ENCODE data around the gene DMD.
A peak's percentile ranks its signal among the peaks of the same experiment; 100 is the strongest.

DMD gene

GRCh38 chrX:31115398-31115797 is 2096.0 kb downstream of the DMD start:
- intact Hi-C loops (cut with DNase I), result no loop called here
- no peak for DNase-seq

GRCh38 chrX:31114858-31115257 is 2096.5 kb downstream of the DMD start:
- no peak for DNase-seq
- intact Hi-C loops (cut with DNase I), result no loop called here

DNA sequence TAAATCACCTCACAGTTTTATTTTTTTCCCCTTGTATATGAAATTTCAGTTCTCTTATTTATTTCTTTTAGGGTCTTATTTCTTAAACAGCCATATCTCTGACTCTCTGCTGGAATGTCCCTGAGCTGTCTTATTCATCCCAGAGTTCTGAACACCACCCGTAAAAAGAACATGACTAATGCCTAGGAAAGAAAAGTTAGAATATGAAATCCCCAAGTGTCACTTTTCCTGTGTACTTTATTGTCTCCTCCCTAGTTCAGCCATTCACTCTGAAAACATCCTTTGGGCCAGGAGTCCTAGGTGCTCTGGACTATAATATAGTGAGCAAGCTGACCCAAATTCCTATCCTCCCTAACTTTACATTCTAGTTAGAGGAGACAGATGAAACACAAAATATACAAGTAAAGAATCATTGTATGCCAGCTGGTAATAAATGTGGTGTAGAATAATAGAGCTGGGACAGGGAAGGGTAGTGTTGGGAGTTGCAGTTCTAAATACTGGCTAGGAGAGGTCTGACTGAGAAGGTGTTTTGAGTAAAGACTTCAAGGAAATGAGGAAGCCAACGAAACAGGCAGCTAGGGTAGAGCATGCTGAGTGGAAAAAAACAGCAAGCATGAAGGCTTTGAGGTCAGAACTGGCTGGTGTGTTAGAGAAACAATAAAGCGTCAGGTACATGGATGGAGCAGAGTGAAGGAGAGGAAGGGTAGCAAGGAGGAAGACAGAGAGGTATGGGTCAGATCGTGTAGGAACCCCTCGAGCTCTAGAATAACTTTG is 2098.9 kb downstream of the DMD start:
- intact Hi-C loops (cut with DNase I), result no loop called here
- DNase-seq, result no peak

DNA sequence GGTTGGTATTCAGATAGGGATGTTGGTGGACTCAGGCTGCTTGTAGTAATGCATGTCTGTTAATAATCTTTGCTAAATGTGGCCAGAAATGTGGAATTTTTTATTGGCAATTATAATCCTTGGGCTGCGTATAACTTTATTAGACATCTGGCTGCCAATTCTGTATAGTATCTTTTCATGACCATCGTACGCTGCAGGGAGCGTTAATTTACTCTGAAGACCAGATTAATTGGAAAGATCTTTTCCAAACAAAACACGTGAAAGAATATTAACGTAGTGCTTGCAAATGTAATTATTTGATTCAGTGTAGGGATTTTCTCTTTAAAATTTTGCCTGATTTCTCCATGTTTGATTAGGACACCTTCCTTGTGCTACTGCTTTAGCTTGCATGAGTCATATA is 2100.7 kb downstream of the DMD start:
- DNase-seq, result no peak
- intact Hi-C loops (cut with DNase I), result no loop called here

DNA sequence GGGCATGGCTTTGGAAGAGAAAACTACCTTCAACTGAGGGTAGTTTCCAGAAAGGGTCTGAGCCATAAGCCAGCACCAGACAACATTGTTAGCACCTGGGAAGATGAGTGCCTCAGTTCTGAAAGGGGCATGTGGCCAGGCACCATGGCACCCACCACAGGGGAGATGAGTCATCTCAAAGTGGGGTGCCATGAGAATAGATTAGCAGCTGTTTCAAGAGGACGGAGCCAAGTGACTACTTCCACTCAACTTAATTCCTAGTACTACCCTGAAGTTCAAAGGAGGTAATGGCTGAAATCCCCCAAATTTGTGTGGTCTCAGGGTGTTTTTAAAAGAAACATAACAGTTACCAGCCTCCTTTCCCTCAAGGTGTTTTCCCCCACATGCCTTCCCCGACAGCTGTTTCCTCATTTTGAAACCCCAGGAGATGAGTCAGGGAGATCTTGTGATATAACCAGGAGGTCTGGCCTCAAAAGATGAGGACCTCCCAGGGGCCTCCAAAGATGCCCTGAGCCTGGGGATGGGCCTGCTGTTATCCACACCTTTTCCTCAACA is 2111.7 kb downstream of the DMD start:
- intact Hi-C loops (cut with DNase I), result no loop called here
- DNase-seq, result no peak

DNA sequence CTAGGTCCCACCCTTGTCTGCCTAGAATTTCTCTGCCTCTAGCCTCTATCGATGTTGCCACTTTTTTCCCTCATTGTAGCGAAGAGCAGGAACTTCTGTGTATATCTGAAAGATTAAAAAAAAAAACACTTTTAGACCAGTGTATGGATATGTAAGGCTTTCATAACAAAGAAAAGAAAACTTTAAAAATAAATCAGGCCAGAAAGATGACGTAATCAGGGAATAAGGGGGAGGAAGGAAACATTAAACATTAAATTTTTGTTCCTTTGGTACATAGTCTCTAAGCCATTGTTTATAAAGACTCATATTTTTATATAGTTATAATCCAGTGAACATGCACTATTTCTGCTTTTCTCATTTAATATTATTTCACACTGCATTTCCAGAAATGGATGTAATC is 2113.3 kb downstream of the DMD start:
- DNase-seq, result no peak
- intact Hi-C loops (cut with DNase I), result no loop called here

GRCh38 chrX:31093639-31093975 is 2117.7 kb downstream of the DMD start:
- no peak for DNase-seq
- intact Hi-C loops (cut with DNase I), result no loop called here

GRCh38 chrX:31092970-31093638 is 2118.2 kb downstream of the DMD start:
- DNase-seq, result no peak
- intact Hi-C loops (cut with DNase I), result no loop called here

GRCh38 chrX:31092476-31092875 is 2118.9 kb downstream of the DMD start:
- DNase-seq, result no peak
- intact Hi-C loops (cut with DNase I), result no loop called here

GRCh38 chrX:31091819-31092218 is 2119.5 kb downstream of the DMD start:
- intact Hi-C loops (cut with DNase I), result no loop called here
- DNase-seq, result no peak

- no peak for DNase-seq
- intact Hi-C loops (cut with DNase I), result no loop called here
These were observed 2136.8 kb downstream of the DMD start for GRCh38 chrX:31074522-31074921.

- intact Hi-C loops (cut with DNase I), result no loop called here
- DNase-seq, result peak in 1 of 10 donors; percentile 54
These were observed 2139.6 kb downstream of the DMD start, which contains the start of gene FTHL17 for GRCh38 chrX:31071725-31072124. Gene FTHL17, minus strand, starts transcription at chrX:31072041. Its CDS starts 88 bp downstream, at chrX:31071953.

DNA sequence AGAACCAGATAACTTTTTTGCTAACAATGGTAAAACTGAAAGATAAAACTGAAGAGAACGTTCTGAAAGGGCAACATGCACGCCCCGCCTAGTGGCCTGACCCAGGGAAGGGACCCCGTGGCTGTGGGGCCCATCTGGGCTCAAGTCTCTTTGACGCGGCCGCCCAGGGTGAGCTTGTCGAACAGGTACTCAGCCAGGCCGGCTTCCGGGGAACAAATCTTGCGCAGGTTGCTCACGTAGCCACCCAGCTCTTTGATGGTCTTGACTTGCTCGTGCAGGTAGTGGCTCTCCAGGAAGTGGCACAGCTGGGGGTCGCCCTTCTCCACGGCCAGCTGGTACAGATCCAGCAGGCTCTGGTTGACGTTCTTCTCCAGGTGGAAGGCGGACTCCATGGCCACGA is 2140.1 kb downstream of the DMD start:
- intact Hi-C loops (cut with DNase I), result no loop called here
- DNase-seq, result peak in 2 of 10 donors; percentile 64 to 81

DNA sequence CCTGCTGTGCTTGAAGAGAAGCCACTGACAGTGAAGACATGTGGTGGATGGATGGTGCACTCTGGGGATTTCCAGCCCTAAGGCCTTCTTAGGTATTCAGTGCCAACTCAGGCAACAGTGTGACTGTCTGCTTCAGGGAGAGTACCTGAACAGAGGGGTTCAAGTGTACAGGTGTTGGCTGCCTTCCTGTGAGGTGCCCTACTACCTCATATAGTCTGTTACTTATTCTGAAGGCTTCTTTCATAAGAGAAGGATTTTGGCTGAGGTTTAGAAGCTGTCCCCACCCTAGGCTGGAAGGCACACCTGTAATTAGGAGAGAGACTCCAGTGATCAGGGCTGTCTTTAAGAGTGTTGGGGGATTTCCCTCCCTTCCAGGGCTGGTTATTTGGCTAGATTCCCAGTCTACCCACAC is 2141.3 kb downstream of the DMD start:
- intact Hi-C loops (cut with DNase I), result no loop called here
- no peak for DNase-seq

Data from posterior cingulate gyrus (tissue), 11 donors.